Sigmoid colon (tissue), 7 donors: ENCODE results near the gene CASKIN1. TPM values are rescaled to one million over a fixed set of nuclear protein-coding genes. Genes with fewer than 3 reads are reported as not detected.

Experiments used
- DNase-seq: peaks from one replicate; pipeline ENCODE4 v3.0.0-alpha.2; 2019
- H3K27ac ChIP-seq, 4 donors: fragments of 200-600 bp; sonication (generic); one replicate each; pipeline ENCODE4 v1.5.1; 2016 to 2019; ENCODE audit warnings: mild to moderate bottlenecking in 1 of 4
- H3K27me3 ChIP-seq, 3 donors: fragments of 200-600 bp; sonication (generic); one replicate each; pipeline ENCODE4 v1.5.1; 2019; ENCODE audit warnings: mild to moderate bottlenecking in 1 of 3
- H3K36me3 ChIP-seq, 4 donors: fragments of 200-600 bp; sonication (generic); one replicate each; pipeline ENCODE4 v1.5.1; 2016 to 2019
- H3K4me1 ChIP-seq, 4 donors: fragments of 200-600 bp; sonication (generic); one replicate each; pipeline ENCODE4 v1.5.1; 2017 to 2019
- H3K4me3 ChIP-seq, 4 donors: fragments of 200-600 bp; sonication (generic); one replicate each; pipeline ENCODE4 v1.5.1; 2017 to 2019; ENCODE audit warnings: mild to moderate bottlenecking in 2 of 4, moderate library complexity in 1 of 4
- H3K9me3 ChIP-seq, 4 donors: fragments of 200-600 bp in 3 of 4; sonication (generic) in 3 of 4; one replicate each; pipeline versions ENCODE4 v1.5.1 to v1.6.1; 2013 to 2019
- CTCF ChIP-seq, 4 experiments: fragments of 450-650 bp in 3 of 4; fragments of 200-600 bp in 1 of 4; IDR thresholded peaks; one replicate each; pipeline ENCODE4 v1.5.1; 2016 to 2019; ENCODE audit warnings: antibody characterized with exemption in 4 of 4, mild to moderate bottlenecking in 3 of 4, moderate library complexity in 2 of 4
- EP300 ChIP-seq, 4 donors: sonication (generic); formaldehyde crosslinking; IDR thresholded peaks; one replicate each; pipeline ENCODE4 v1.6.1; 2017; ENCODE audit warnings: antibody characterized with exemption in 4 of 4
- POLR2A ChIP-seq, 2 donors: fragments of 450-650 bp; IDR thresholded peaks; one replicate each; pipeline ENCODE4 v1.6.1; 2016; ENCODE audit warnings: antibody characterized with exemption in 2 of 2, mild to moderate bottlenecking in 2 of 2, moderate library complexity in 2 of 2
- POLR2AphosphoS5 ChIP-seq, 4 donors: sonication (generic); formaldehyde crosslinking; IDR thresholded peaks; one replicate each; pipeline ENCODE4 v1.6.1; 2017; ENCODE audit warnings: antibody characterized with exemption in 4 of 4
- WGBS, 2 donors: extraction: QIAGEN DNeasy Blood & Tissue Kit; methylation state at CpG; one replicate each; pipeline ENCODE4 v1.1.7; 2013; 5-methylcytosine and 5-hydroxymethylcytosine counted together
- intact Hi-C: fragments of 100-400 bp; cut with DNase I; formaldehyde crosslinking; loops from one replicate; pipeline ENCODE4 v1.15.1; 2023
- polyA plus RNA-seq, 3 donors: library from polyadenylated mRNA; stranded (reverse); fragments of 200-250 nt; gene quantifications; one replicate each; pipeline ENCODE4 v1.2.3, GENCODE V29; 2013
- total RNA-seq, 4 donors: library from RNA; depleted of rRNA; stranded (reverse); fragments of >200 nt; gene quantifications; one replicate each; pipeline ENCODE4 v1.1.0, GENCODE V29; 2016
- donor health status: healthy with polysubstance abuse.
- donor health status: Bipolar disorder and iron deficiency.
- donor health status: healthy.

CASKIN1 gene
- total and polyA plus RNA-seq, 7 donors = under 0.01 to 0.55 (median 0.31) TPM; not detected in 1

- 87 to 92% methylated on average over 20 of the region's 20 CpGs for WGBS, 2 donors
- H3K27ac ChIP-seq = no peak overlapping the region
- peaks cover 0 to 5% (median 0%) of the 10 kb centered on the region in 4 donors for H3K4me1 ChIP-seq
- intact Hi-C loops = no loop called here
- peaks cover 0 to 8% (median 0%) of the 10 kb centered on the region in 3 donors for H3K27me3 ChIP-seq
- DNase-seq = no peak
- TF ChIP-seq POLR2A (IDR thresholded peaks at IDR 0.05) (no peak), EP300 (IDR thresholded peaks at IDR 0.05) (no peak), CTCF (IDR thresholded peaks at IDR 0.05) (no peak), POLR2AphosphoS5 (IDR thresholded peaks at IDR 0.05) (no peak)
- H3K9me3 ChIP-seq = no peaks in the 10 kb centered on the region
- H3K4me3 ChIP-seq = no peak overlapping the region
- H3K36me3 ChIP-seq = peaks cover 0 to 12% (median 4%) of the 10 kb centered on the region in 4 donors
Measured at GRCh38 chr16:2181952-2182351, 14.5 kb downstream of the CASKIN1 start.

- no peak for DNase-seq
- Histone ChIP-seq H3K9me3 (no peaks in the 10 kb centered on the region), H3K27me3 (peaks cover 0 to 8% (median 0%) of the 10 kb centered on the region in 3 donors), H3K4me1 (peaks cover 0 to 5% (median 0%) of the 10 kb centered on the region in 4 donors), H3K36me3 (peaks cover 4 to 19% (median 10%) of the 10 kb centered on the region in 4 donors), H3K27ac (no peak overlapping the region), H3K4me3 (no peak overlapping the region)
- WGBS, 2 donors = 62 to 82% methylated on average over 46 of the region's 46 CpGs
- TF ChIP-seq CTCF (IDR thresholded peaks at IDR 0.05) = no peak
- no peak for TF ChIP-seq EP300 (IDR thresholded peaks at IDR 0.05)
- TF ChIP-seq POLR2AphosphoS5 (IDR thresholded peaks at IDR 0.05) = no peak
- no peak for TF ChIP-seq POLR2A (IDR thresholded peaks at IDR 0.05)
- intact Hi-C loops = no loop called here
Measured at GRCh38 chr16:2180962-2181923, 15.2 kb downstream of the CASKIN1 start.

- Histone ChIP-seq H3K4me3 (no peak overlapping the region), H3K27me3 (peaks cover 0 to 8% (median 0%) of the 10 kb centered on the region in 3 donors), H3K27ac (no peak overlapping the region), H3K4me1 (peaks cover 0 to 5% (median 0%) of the 10 kb centered on the region in 4 donors), H3K9me3 (no peaks in the 10 kb centered on the region), H3K36me3 (peaks cover 12 to 27% (median 18%) of the 10 kb centered on the region in 4 donors)
- 95 to 96% methylated on average over 43 of the region's 43 CpGs for WGBS, 2 donors
- DNase-seq = no peak
- TF ChIP-seq CTCF (IDR thresholded peaks at IDR 0.05) = no peak
- no peak for TF ChIP-seq EP300 (IDR thresholded peaks at IDR 0.05)
- no peak for TF ChIP-seq POLR2A (IDR thresholded peaks at IDR 0.05)
- TF ChIP-seq POLR2AphosphoS5 (IDR thresholded peaks at IDR 0.05) = no peak
- intact Hi-C loops = no loop called here
Measured at GRCh38 chr16:2180461-2180860, 15.9 kb downstream of the CASKIN1 start.

DNA sequence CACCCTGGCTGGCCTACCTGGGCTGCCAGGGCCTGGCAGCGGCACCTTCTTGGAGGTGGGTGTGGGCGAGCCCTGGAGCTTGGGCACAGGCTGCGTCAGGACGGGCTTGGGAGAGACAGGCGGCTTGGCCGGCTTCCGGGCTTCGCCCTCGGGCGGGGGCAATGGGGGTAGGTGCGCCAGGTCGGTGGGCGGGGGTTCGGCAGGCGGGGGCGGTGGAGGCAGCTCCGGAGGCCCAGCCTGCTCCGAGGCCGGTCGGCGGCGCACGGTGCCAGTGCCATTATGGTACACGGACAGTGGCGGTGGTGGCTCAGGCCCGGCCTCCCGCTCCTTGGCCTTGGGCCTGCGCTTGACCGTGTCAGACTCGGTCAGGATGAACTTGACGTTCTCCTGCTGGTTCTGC is 16.8 kb downstream of the CASKIN1 start:
- 87 to 95% methylated on average over 31 of the region's 31 CpGs for WGBS, 2 donors
- Histone ChIP-seq H3K4me3 (no peak overlapping the region), H3K27ac (no peak overlapping the region), H3K9me3 (no peaks in the 10 kb centered on the region), H3K27me3 (peaks cover 0 to 8% (median 0%) of the 10 kb centered on the region in 3 donors), H3K36me3 (peaks cover 21 to 36% (median 27%) of the 10 kb centered on the region in 4 donors), H3K4me1 (peaks cover 0 to 5% (median 0%) of the 10 kb centered on the region in 4 donors)
- DNase-seq = no peak
- intact Hi-C loops = no loop called here
- TF ChIP-seq CTCF (IDR thresholded peaks at IDR 0.05) (no peak), POLR2AphosphoS5 (IDR thresholded peaks at IDR 0.05) (no peak), EP300 (IDR thresholded peaks at IDR 0.05) (no peak), POLR2A (IDR thresholded peaks at IDR 0.05) (no peak)
